ENCODE results near the gene RNU5B-1. TPM values are rescaled to one million over a fixed set of nuclear protein-coding genes. Genes with fewer than 3 reads are reported as not detected.

RNU5B-1 gene
- total RNA-seq, 1 donor = not detected

DNA sequence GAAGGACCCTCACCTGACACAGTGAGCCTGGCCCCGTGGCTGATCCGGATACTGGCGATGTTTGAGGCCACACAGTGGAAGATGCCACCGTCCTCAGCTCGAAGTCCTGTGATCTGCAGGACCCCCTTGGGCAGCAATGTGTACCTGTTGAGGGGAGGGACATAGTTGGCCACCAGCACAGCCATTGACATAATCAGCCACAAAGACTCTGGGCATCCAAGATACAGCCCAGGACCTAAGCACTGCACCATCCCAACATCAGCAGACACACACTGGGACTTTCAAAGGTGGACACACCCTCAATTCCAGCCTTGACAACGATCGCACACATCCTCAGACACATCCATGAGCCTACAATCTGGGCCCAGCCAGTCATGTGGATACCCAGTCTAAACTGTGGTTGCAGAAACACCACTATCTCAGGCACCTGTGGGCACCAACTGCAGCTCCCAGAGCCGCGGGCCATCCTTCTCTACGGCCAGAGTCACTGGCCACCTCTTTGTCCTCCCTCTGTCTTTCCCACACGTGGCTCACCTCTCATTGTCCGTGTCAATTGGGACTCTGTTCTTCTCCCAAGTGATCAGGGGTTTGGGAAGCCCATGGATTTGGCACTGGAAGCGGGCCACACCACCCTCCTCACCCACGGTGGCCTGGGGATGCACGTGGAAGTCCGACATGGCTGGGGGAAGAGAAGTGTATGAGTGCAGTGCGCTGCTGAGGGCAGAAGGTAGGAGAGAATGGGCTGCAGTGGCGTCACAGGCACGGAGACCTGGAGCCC, 31.0 kb downstream of the RNU5B-1 start:
- no peak overlapping the region for H3K4me3 ChIP-seq (ENCODE audit: low read depth, low read length)
- no peak for DNase-seq (ENCODE audit: low read depth)
- TF ChIP-seq CTCF (IDR thresholded peaks at IDR 0.05; ENCODE audit: insufficient read depth, low read length) = no peak

DNA sequence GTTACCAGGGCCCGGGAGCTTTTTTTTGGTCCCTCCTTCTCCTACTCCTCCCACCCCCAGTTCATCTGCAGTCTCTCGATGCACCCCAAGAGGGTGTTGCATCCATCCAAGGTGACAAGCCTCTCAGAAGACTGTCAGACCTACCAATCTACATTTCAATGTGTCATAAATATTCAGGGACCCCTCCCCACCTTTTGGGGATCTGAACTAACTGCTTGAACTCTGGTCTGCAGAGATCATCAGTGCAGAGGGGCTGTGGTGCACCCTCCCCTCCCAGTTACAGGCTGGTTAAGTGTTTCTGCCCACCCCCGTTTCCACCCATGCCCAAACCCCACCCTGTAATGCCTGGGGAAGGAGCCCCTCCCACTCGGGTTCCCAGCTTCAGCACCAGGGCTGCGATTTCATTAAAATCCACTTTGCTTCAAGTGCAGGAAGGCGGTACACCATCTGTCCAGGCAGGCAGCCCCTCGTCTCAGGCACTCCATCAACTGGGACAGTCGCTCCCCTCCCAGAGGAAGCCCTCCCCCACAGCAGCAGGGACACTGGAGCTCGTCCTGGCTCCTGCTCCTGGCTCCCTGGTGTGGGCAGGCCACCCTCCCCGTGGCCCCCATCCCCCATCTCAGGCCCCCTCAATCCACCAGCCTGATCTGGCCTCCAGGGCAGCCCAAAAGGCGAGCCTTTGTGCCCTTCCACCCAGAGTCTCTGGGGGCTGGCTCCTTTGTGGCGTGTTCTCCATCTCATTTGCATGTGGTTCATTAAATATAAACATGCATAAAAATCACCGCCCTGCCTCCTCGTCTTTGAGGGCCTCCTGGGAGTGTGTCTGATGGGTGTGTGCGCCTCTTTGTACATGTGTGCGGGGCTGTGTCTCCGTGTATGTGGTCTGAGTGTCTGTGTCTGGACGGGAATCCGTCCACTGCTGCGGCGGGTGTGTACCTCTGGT, 32.3 kb downstream of the RNU5B-1 start:
- TF ChIP-seq CTCF (IDR thresholded peaks at IDR 0.05; ENCODE audit: insufficient read depth, low read length) = no peak
- DNase-seq (ENCODE audit: low read depth) = no peak
- H3K4me3 ChIP-seq (ENCODE audit: low read depth, low read length) = no peak overlapping the region

DNA sequence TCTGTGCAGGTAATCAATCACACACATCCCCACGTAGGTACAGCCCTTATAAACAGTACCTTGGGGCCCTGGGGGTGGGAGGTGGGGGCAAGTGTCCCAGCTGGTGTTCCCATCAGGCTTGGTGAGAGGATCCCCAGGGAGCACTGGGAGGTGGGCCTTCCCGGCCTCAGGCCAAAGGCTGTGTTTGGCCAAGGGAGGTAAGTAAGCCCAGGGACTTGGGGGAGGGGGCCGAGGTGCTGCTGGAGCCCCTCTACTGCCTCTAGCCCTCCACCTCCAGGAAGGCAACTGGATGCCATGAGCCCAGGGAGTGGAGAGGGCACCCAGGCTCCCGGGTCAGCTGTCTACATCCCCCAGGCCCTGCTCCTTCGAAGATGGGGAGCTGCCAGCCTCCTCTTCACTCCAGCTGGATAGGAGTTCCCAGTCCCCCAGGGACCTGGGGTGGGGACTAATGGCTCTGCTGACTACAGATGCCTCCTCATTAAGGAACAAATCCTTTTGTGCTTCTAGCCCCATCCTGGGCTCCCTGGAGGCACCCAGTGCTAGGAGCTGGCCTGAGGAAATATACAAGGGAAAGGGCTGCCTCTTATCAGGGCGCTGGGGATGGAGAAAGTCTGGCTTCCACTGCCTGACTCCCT, 33.1 kb downstream of the RNU5B-1 start:
- H3K4me3 ChIP-seq (ENCODE audit: low read depth, low read length) = no peak overlapping the region
- TF ChIP-seq CTCF (IDR thresholded peaks at IDR 0.05; ENCODE audit: insufficient read depth, low read length) = no peak
- DNase-seq (ENCODE audit: low read depth) = no peak

DNA sequence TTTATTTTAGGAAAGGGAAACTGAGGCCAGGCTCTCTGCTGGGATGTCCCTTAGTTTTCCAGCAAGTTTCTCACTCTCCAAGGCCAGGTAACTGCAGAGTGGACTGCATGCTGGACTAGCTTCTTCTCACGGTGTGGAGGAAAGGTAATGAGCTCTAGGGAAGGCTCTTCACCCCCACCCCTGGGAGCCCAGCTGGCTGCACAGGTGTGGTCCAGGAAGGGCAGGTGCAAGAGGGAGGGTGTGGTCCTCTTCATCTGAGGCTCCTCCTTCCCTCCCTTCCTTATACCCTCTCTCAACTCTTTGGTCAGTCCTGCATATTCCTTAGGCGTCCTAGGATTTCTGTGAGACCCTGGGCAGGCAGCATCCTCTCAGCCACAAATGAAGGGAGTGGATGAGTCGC, 33.9 kb downstream of the RNU5B-1 start:
- TF ChIP-seq CTCF (IDR thresholded peaks at IDR 0.05; ENCODE audit: insufficient read depth, low read length) = no peak
- no peak for DNase-seq (ENCODE audit: low read depth)
- H3K4me3 ChIP-seq (ENCODE audit: low read depth, low read length) = no peak overlapping the region

GRCh38 chr15:65338823-65339222, 34.3 kb downstream of the RNU5B-1 start:
- H3K4me3 ChIP-seq (ENCODE audit: low read depth, low read length) = no peak overlapping the region
- no peak for TF ChIP-seq CTCF (IDR thresholded peaks at IDR 0.05; ENCODE audit: insufficient read depth, low read length)
- no peak for DNase-seq (ENCODE audit: low read depth)

- no peak for DNase-seq (ENCODE audit: low read depth)
- TF ChIP-seq CTCF (IDR thresholded peaks at IDR 0.05; ENCODE audit: insufficient read depth, low read length) = no peak
These were observed 34.9 kb downstream of the RNU5B-1 start for GRCh38 chr15:65339416-65339815.

More at GRCh38 chr15:65339416-65339815, 34.9 kb downstream of the RNU5B-1 start:
- H3K4me3 ChIP-seq (ENCODE audit: low read depth, low read length) = no peak overlapping the region
